GM18951 (cell line): ENCODE measurements around the gene CLDN5.

Experiments used
- POLR2A ChIP-seq: IDR thresholded peaks from 4 replicates; pipeline ENCODE4 v1.6.1; 2011; ENCODE audit warnings: mild to moderate bottlenecking; ENCODE audit not compliant: insufficient read length, insufficient read depth; ENCODE audit errors: extremely low read depth
- in situ Hi-C: fragments of 300-500 bp; cut with MboI; formaldehyde crosslinking; loops from one replicate; pipeline ENCODE4 v1.12.0; 2022; ENCODE audit warnings: low sequenced_read_pairs, mixed read lengths, inconsistent platforms; ENCODE audit not compliant: unreplicated experiment

The CLDN5 gene

GRCh38 chr22:19523240-19524169 is 705 bp downstream of the CLDN5 start:
- in situ Hi-C loops, result no loop called here
- TF ChIP-seq POLR2A, result no peak

- in situ Hi-C loops, result no loop called here
- no peak for TF ChIP-seq POLR2A
These were observed 1.4 kb downstream of the CLDN5 start for GRCh38 chr22:19522881-19523239.

DNA sequence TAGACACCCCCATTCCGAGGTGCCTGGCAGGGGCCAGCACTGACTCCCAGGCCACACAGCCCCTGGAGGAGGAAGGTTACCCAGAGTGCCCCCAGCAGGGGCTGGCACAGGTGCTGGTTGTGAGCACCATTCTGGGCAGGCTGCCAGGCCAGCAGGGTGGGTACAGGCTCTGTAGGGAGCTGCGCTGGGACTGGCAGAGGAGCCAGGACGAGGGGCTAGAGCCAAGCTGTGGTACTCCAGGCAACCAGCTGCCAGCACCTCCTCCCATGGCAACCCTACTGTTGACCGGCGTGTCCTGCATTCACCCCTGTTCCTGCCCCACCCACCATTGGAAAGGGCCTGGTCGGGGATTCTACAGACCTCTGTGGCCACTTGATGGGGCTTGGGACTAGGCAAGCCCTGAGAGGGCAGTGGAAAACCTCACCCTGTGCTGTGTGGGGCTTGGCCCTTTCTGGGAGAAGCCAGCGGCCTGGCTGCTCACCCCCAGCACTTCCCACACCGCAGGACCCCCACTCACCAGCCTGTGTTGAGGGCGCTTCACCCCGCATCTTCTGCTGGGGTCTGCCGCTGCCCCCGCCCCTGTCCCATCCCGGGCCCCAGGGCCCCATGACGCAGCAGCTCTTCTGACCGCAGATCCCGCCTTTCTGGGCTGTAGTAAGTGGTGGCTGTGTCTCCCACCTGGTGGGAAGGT is 1.9 kb downstream of the CLDN5 start:
- no peak for TF ChIP-seq POLR2A

GRCh38 chr22:19520566-19521305 is 3.5 kb downstream of the CLDN5 start:
- TF ChIP-seq POLR2A, result no peak
- in situ Hi-C loops, result no loop called here

More for the DNA sequence above, 1.9 kb downstream of the CLDN5 start:
- in situ Hi-C loops, result no loop called here

DNA sequence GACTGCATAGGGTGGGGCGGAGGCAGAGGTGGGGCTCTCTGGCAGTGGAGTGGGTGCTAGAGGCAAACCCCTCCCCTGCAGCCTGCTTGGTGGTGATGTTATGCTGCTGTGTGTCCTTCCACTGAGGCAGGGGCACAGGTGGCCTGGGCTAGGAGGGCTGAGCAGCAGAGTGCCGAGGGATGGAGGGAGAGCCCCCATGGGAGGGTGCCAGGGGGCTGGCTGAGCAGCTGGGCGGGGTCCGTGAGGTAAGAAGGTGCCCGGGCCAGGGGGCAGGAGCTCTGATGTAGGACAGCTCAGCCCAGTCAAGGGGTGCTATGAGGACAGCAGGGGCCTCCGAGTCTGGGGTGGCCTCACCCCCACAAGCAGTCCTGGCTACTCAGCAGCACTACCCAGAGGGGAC is 4.2 kb downstream of the CLDN5 start:
- TF ChIP-seq POLR2A, result no peak
- in situ Hi-C loops, result no loop called here

- in situ Hi-C loops, result no loop called here
- no peak for TF ChIP-seq POLR2A
These were observed 4.9 kb downstream of the CLDN5 start for GRCh38 chr22:19519041-19519926.

DNA sequence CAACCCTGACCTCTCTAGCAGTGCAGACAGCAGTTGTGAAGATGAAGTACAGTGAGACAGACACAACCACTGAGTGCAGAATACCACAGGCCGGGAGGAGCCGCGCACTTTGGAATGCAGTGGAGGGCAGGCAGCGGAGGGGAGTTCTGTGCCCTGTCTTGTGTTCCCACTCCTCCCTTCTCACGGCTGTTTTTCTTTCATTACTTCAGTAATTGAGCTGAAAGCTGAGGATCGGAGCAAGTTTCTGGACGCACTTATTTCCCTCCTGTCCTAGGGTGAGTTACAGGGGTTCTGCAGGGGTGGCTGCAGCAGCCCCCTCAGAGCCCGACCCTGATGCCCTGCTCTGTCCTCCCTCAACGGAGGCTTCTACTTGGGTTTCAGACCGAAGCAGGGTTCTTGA is 5.6 kb downstream of the CLDN5 start:
- TF ChIP-seq POLR2A, result no peak
- in situ Hi-C loops, result no loop called here

- no peak for TF ChIP-seq POLR2A
- in situ Hi-C loops, result no loop called here
These were observed 6.1 kb downstream of the CLDN5 start for GRCh38 chr22:19517919-19518611.

DNA sequence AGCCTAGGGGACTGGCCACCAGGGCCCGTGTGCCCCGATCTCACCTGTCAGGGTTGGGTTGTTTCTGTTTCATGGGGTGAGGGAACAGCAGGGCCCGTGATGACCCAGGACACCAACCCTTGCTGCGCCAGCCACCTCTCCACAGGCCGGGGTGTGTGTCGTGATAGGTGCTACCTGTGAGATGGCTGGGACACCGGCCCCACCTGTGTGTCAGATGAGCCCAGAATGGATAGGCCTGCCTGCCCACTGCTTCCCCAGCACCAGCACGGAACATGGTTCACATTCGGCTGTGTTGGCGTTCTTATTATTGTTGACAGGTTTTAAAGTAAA is 7.1 kb downstream of the CLDN5 start:
- no peak for TF ChIP-seq POLR2A
- in situ Hi-C loops, result no loop called here

GRCh38 chr22:19516378-19517170 is 7.6 kb downstream of the CLDN5 start:
- in situ Hi-C loops, result no loop called here
- TF ChIP-seq POLR2A, result no peak

DNA sequence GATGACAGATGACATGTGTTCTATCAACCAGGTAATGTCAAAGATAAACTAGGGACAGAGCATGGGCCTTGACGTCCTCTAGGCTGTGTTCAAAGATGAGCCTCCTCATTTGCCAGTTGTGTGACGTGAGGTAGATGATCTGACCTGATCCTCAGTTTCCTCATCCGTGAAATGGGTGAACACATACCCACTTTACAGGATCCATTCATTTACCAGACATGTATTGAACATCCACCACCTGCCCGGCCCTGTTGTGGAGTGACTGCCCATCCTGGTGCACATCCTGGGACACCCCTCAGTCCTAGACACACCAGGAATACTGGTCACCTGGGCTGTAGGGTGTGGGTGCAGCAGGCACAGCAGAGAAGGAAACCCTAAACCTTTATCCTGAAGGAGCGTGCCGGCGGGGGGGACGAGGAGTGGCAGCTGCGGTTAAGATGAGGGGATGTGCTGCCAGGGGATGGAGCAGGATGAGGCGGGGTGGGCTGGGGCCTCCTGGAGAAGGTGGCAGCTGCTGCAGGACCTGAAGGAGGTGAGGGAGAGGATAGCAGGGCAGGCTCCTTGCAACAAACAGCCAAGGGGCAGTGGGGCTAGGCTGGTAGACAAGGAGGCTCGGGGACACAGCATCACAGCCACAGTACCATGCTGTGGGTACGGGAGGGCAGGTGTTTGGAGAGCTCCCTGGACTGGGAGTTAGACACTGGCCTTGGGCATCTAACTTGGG is 8.4 kb downstream of the CLDN5 start:
- no peak for TF ChIP-seq POLR2A
- in situ Hi-C loops, result no loop called here
